Measurements from ENCODE around the gene HDGF. TPM values are rescaled to one million over a fixed set of nuclear protein-coding genes. Genes with fewer than 3 reads are reported as not detected.
A peak's percentile ranks its signal among the peaks of the same experiment; 100 is the strongest.

HDGF gene
- total RNA-seq, 2 donors from 2014 or later: 93.5 to 118 TPM

DNA sequence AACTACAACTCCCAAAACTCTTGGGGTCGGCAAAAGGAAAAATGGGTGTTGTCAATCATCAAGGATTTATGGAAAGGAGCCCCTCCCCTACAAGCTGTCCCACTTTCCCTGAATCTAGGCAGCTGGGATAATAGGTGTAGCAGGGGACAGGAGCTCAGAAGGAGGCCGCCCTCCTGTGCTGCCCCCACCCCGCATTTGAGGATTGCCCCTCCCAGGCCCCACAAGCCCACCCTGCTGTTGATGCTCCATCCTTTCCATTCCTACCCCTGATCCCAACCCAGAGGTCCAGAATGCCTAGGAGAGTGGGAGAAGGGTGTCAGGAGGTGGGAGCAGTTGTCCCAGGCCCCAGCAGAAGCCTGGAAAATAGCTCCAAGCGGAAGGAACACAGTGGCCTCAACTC, 8.7 kb downstream of the HDGF start:
- Histone ChIP-seq H3K9me3 (no peaks in the 10 kb centered on the region), H3K4me1 (ENCODE audit: control insufficient read depth in 1 of 2, low read depth in 2 of 2) (peaks cover 23 to 39% of the 10 kb centered on the region in 2 donors), H3K36me3 (peaks cover 17% of the 10 kb centered on the region), H3K27me3 (replicated peaks; ENCODE audit: insufficient read depth) (no peaks in the 10 kb centered on the region), H3K4me3 (no peak overlapping the region), H3K27ac (no peak overlapping the region)
- ATAC-seq (ENCODE audit: insufficient number of reproducible peaks, low FRiP score, low read depth): no peak
- TF ChIP-seq, protein P1, sequence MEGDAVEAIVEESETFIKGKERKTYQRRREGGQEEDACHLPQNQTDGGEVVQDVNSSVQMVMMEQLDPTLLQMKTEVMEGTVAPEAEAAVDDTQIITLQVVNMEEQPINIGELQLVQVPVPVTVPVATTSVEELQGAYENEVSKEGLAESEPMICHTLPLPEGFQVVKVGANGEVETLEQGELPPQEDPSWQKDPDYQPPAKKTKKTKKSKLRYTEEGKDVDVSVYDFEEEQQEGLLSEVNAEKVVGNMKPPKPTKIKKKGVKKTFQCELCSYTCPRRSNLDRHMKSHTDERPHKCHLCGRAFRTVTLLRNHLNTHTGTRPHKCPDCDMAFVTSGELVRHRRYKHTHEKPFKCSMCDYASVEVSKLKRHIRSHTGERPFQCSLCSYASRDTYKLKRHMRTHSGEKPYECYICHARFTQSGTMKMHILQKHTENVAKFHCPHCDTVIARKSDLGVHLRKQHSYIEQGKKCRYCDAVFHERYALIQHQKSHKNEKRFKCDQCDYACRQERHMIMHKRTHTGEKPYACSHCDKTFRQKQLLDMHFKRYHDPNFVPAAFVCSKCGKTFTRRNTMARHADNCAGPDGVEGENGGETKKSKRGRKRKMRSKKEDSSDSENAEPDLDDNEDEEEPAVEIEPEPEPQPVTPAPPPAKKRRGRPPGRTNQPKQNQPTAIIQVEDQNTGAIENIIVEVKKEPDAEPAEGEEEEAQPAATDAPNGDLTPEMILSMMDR (IDR thresholded peaks at IDR 0.05): no peak
- no peak for DNase-seq (ENCODE audit: low spot score)

DNA sequence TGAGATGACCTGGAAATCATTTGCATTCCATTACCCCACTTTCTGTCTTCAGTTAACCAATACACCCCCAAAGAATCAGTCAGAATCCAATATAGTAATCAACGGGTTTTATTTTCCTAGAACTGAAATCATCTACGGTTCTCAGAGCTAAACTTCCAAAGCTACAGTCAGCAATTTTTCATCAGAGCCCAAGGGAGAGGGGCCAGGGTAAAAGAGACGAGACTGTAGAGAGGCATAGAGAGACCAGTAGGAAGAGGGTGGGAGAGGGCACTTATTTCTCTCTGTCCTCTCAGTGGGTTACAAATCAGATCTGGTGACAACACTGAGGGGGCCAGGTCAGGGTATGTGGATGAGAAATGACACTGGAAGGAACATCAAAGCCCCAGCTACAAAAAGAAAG, 9.5 kb downstream of the HDGF start:
- peaks cover 17% of the 10 kb centered on the region for H3K36me3 ChIP-seq
- peaks cover 20 to 33% of the 10 kb centered on the region in 2 donors for H3K4me1 ChIP-seq (ENCODE audit: control insufficient read depth in 1 of 2, low read depth in 2 of 2)
- ATAC-seq (ENCODE audit: insufficient number of reproducible peaks, low FRiP score, low read depth) (no peak), DNase-seq (ENCODE audit: low spot score) (no peak)
- H3K4me3 ChIP-seq: no peak overlapping the region
- TF ChIP-seq, protein P1 (IDR thresholded peaks at IDR 0.05): no peak
- H3K27me3 ChIP-seq (replicated peaks; ENCODE audit: insufficient read depth): no peaks in the 10 kb centered on the region
- H3K9me3 ChIP-seq: no peaks in the 10 kb centered on the region
- peak overlapping the region; percentile 77 to 81 for H3K27ac ChIP-seq

DNA sequence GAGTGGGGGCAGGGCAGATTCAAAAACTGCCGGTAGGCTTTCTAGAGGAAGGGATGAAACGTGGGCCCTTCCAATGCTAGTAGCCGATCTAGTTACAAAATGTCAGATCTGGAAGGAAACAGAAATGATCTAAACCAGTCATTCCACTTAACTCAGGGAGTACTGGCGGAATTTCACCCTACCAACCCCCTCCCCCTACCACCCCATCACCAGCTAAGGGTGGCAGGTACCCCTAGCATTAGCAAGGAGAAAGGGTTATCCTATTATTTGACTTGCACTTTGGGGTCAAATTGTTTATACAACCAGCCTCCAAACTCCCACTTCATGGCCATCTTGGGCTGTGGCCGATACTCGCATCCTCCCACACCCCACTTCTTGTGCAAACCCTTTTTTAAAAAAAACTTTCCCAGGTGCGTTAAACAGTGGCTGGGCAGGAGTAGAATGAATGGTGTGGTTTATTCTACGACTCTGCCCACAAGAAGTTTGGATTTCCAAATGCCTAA, 9.9 kb downstream of the HDGF start:
- no peak for ATAC-seq (ENCODE audit: insufficient number of reproducible peaks, low FRiP score, low read depth)
- no peak for DNase-seq (ENCODE audit: low spot score)
- peaks cover 20 to 33% of the 10 kb centered on the region in 2 donors for H3K4me1 ChIP-seq (ENCODE audit: control insufficient read depth in 1 of 2, low read depth in 2 of 2)
- H3K27me3 ChIP-seq (replicated peaks; ENCODE audit: insufficient read depth): no peaks in the 10 kb centered on the region
- H3K27ac ChIP-seq: peak overlapping the region; percentile 77 to 81
- H3K9me3 ChIP-seq: no peaks in the 10 kb centered on the region
- TF ChIP-seq, protein P1 (IDR thresholded peaks at IDR 0.05): no peak
- peak overlapping the region; percentile 88 for H3K4me3 ChIP-seq
- peaks cover 18% of the 10 kb centered on the region for H3K36me3 ChIP-seq

DNA sequence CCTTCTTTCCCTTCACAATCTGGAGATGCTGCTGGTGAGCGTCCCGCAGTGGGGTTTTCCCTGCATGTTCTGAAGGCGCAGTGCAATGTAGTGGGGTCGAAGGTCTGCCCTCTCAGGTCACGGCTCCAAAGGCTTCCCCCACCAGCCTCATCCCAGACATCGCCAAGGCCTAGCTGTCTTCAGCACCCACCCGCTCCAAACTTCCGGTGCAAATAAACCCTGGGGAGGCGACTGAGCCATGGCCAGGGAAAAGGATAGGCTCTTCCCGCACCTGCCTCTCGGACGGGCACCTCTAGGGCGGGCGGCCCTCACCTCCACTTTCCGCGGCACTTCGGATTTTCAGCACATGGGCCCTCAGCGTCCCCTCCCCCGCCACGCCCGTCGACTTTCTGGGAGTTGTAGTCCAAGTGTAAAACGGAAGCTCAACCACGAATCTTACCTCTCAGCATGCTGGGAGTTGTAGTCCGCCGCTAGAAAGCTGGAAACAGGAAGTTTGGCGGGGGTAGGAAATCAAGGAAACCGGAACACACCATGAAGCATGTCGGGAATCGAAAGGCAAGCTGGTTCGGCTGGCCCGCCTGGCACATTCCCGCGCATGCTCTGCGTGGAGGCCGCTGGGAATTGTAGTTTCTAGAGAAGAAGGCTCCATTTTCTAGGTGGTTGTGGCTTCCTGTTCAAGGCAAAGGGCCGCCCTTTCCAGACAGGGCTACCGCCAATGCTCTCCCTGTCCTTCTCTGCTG, 10.6 kb downstream of the HDGF start, which contains the start of gene MRPL24:
MRPL24 (minus strand) TSS at position 348 of the 740 bp plus-strand sequence. CDS start 2,384 bp downstream, outside the sequence.
- DNase-seq (ENCODE audit: low spot score) (peak; percentile 97), ATAC-seq (ENCODE audit: insufficient number of reproducible peaks, low FRiP score, low read depth) (peak; percentile 97)
- Histone ChIP-seq H3K4me3 (peak within 1 kb of the TSS; percentile 88), H3K4me1 (ENCODE audit: control insufficient read depth in 1 of 2, low read depth in 2 of 2) (peaks cover 14 to 27% of the 10 kb centered on the region in 2 donors), H3K9me3 (no peaks in the 10 kb centered on the region), H3K27ac (peak within 1 kb of the TSS; percentile 77 to 81), H3K36me3 (peaks cover 25% of the 10 kb centered on the region), H3K27me3 (replicated peaks; ENCODE audit: insufficient read depth) (no peaks in the 10 kb centered on the region)
- TF ChIP-seq, protein P1 (IDR thresholded peaks at IDR 0.05): no peak

DNA sequence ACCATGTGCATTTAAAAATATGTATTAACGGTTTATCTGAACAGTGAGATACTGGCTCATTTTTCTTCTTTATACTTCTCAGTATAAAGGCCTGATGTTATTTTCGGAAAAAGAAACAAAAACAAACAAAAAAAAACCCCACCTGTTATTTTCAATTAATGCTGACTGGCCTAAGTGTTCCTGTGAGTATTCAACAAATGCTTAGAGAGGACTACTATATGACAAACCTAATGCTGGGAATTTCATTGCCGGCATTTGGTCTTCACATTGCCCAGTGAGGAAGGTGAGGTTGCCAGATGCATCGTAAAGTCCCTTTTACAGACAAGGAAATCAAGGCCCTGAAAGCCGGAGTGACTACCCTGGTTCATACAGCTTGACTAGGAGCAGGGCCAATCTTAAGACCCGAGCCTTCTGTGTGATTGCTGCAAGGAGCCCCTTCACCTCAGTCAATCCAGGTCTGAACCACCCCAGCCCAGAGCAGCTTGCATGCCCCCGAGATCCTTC, 11.2 kb downstream of the HDGF start:
- DNase-seq (ENCODE audit: low spot score): no peak
- no peak for ATAC-seq (ENCODE audit: insufficient number of reproducible peaks, low FRiP score, low read depth)
- Histone ChIP-seq H3K9me3 (no peaks in the 10 kb centered on the region), H3K4me1 (ENCODE audit: control insufficient read depth in 1 of 2, low read depth in 2 of 2) (peaks cover 10 to 21% of the 10 kb centered on the region in 2 donors), H3K4me3 (peak overlapping the region; percentile 88), H3K36me3 (peaks cover 28% of the 10 kb centered on the region), H3K27ac (peak overlapping the region; percentile 16 to 59), H3K27me3 (replicated peaks; ENCODE audit: insufficient read depth) (no peaks in the 10 kb centered on the region)
- TF ChIP-seq, protein P1 (IDR thresholded peaks at IDR 0.05): no peak
